Ramos (cell line): ENCODE measurements around the gene PEX1.
"Not testable (repeated sequence)": the region's sequence is repeated elsewhere in the genome, so short reads cannot be mapped to it uniquely, and the experiment has no call there.

ENCODE experiments used
- in situ Hi-C: fragments of 300-500 bp; cut with MboI; formaldehyde crosslinking; loops from one replicate; pipeline ENCODE4 v1.14.3; 2022; ENCODE audit warnings: low sequenced_read_pairs; ENCODE audit not compliant: unreplicated experiment

PEX1 gene

GRCh38 chr7:92508946-92509345 is 19.4 kb downstream of the PEX1 start:
- in situ Hi-C loops, result no loop called here

- in situ Hi-C loops, result no loop called here
Measured at GRCh38 chr7:92506363-92506762, 22.0 kb downstream of the PEX1 start.

GRCh38 chr7:92504563-92504962 is 23.8 kb downstream of the PEX1 start:
- in situ Hi-C loops, result no loop called here

GRCh38 chr7:92503767-92504166 is 24.6 kb downstream of the PEX1 start:
- in situ Hi-C loops, result no loop called here

GRCh38 chr7:92498557-92498956 is 29.8 kb downstream of the PEX1 start:
- in situ Hi-C loops, result no loop called here

GRCh38 chr7:92496876-92497275 is 31.4 kb downstream of the PEX1 start:
- in situ Hi-C loops, result no loop called here

GRCh38 chr7:92489634-92490033 is 38.7 kb downstream of the PEX1 start:
- in situ Hi-C loops, result no loop called here

GRCh38 chr7:92487804-92488203 is 40.5 kb downstream of the PEX1 start:
- in situ Hi-C loops, result no loop called here

GRCh38 chr7:92485974-92486373 is 42.3 kb downstream of the PEX1 start:
- in situ Hi-C loops, result no loop called here

GRCh38 chr7:92485267-92485892 is 42.9 kb downstream of the PEX1 start:
- in situ Hi-C loops, result no loop called here

GRCh38 chr7:92484226-92484625 is 44.1 kb downstream of the PEX1 start:
- in situ Hi-C loops, result not testable (repeated sequence)

- in situ Hi-C loops, result not testable (repeated sequence)
Measured at GRCh38 chr7:92483624-92484023, 44.7 kb downstream of the PEX1 start.

- in situ Hi-C loops, result not testable (repeated sequence)
Measured at GRCh38 chr7:92479146-92479545, 49.2 kb downstream of the PEX1 start.

- in situ Hi-C loops, result no loop called here
Measured at GRCh38 chr7:92478711-92479110, 49.6 kb downstream of the PEX1 start.

GRCh38 chr7:92478095-92478494 is 50.2 kb downstream of the PEX1 start:
- in situ Hi-C loops, result no loop called here

- in situ Hi-C loops, result not testable (repeated sequence)
Measured at GRCh38 chr7:92477681-92478080, 50.6 kb downstream of the PEX1 start, which contains the start of gene ERVW-1. TSS of gene ERVW-1 (minus strand) at chr7:92477946. CDS start at chr7:92470381, 7,565 bp downstream.

GRCh38 chr7:92475851-92476590 is 52.3 kb downstream of the PEX1 start:
- in situ Hi-C loops, result not testable (repeated sequence)

GRCh38 chr7:92475261-92475770 is 53.0 kb downstream of the PEX1 start:
- in situ Hi-C loops, result not testable (repeated sequence)

- in situ Hi-C loops, result not testable (repeated sequence)
Measured at GRCh38 chr7:92473989-92474388, 54.3 kb downstream of the PEX1 start.

GRCh38 chr7:92468589-92468988 is 59.7 kb downstream of the PEX1 start:
- in situ Hi-C loops, result not testable (repeated sequence)

- in situ Hi-C loops, result no loop called here
Measured at GRCh38 chr7:92466682-92467081, 61.6 kb downstream of the PEX1 start.

GRCh38 chr7:92464515-92464914 is 63.8 kb downstream of the PEX1 start:
- in situ Hi-C loops, result no loop called here
